ENCODE measurements around the gene ZSCAN30. TPM values are rescaled to one million over a fixed set of nuclear protein-coding genes. Genes with fewer than 3 reads are reported as not detected.
A peak's percentile ranks its signal among the peaks of the same experiment; 100 is the strongest.

The ZSCAN30 gene
- total RNA-seq, 1 experiment from 2014 or later = 12.1 TPM

DNA sequence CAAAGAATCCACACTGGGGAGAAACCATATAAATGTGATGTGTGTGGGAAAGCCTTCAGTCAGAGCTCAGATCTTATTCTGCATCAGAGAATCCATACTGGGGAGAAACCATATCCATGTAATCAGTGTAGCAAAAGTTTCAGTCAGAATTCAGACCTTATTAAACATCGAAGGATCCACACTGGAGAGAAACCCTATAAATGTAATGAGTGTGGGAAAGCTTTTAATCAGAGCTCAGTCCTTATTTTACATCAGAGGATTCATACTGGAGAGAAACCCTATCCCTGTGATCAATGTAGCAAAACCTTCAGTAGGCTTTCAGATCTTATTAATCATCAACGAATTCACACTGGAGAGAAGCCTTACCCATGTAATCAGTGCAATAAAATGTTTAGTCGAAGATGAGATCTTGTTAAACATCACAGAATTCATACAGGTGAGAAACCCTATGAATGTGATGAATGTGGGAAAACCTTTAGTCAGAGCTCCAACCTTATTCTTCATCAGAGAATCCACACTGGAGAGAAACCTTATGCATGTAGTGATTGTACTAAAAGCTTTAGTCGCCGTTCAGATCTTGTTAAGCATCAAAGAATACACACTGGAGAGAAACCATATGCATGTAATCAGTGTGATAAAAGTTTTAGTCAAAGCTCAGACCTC lies 16.7 kb upstream of the ZSCAN30 start:
- in situ Hi-C loops (cut with HindIII; ENCODE audit: low pct_unique_long_range_greater_than_20kb, low sequenced_read_pairs) = no loop called here
- Histone ChIP-seq H3K9me3 (ENCODE audit: control insufficient read depth, insufficient read depth, low read depth, low read length) (peaks cover 83% of the 10 kb centered on the region), H3K4me1 (ENCODE audit: control insufficient read depth, insufficient read depth, low read length) (no peaks in the 10 kb centered on the region), H3K27ac (ENCODE audit: low read length) (no peak overlapping the region), H3K36me3 (ENCODE audit: control insufficient read depth, insufficient read depth, low read length) (no peaks in the 10 kb centered on the region; the same call in 1 of the 2 replicates), H3K27me3 (ENCODE audit: control insufficient read depth, insufficient read depth, low read length) (no peaks in the 10 kb centered on the region), H3K4me3 (ENCODE audit: low read depth in 2 of 2, low read length in 2 of 2) (no peak overlapping the region)
- TF ChIP-seq TCF7L2 (IDR thresholded peaks at IDR 0.05; ENCODE audit: low read depth, low read length) = no peak
- TF ChIP-seq, protein P1, sequence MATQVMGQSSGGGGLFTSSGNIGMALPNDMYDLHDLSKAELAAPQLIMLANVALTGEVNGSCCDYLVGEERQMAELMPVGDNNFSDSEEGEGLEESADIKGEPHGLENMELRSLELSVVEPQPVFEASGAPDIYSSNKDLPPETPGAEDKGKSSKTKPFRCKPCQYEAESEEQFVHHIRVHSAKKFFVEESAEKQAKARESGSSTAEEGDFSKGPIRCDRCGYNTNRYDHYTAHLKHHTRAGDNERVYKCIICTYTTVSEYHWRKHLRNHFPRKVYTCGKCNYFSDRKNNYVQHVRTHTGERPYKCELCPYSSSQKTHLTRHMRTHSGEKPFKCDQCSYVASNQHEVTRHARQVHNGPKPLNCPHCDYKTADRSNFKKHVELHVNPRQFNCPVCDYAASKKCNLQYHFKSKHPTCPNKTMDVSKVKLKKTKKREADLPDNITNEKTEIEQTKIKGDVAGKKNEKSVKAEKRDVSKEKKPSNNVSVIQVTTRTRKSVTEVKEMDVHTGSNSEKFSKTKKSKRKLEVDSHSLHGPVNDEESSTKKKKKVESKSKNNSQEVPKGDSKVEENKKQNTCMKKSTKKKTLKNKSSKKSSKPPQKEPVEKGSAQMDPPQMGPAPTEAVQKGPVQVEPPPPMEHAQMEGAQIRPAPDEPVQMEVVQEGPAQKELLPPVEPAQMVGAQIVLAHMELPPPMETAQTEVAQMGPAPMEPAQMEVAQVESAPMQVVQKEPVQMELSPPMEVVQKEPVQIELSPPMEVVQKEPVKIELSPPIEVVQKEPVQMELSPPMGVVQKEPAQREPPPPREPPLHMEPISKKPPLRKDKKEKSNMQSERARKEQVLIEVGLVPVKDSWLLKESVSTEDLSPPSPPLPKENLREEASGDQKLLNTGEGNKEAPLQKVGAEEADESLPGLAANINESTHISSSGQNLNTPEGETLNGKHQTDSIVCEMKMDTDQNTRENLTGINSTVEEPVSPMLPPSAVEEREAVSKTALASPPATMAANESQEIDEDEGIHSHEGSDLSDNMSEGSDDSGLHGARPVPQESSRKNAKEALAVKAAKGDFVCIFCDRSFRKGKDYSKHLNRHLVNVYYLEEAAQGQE (IDR thresholded peaks at IDR 0.05; ENCODE audit: insufficient read depth in 1 of 2, low read depth in 2 of 2, low read length in 1 of 2) = no peak
- TSS peak; percentile 18 for BruUV-seq (replicated peaks)
- no peak for ATAC-seq
- CTCF ChIA-PET = no interaction called here
- intact Hi-C loops (cut with micrococcal nuclease; ENCODE audit: unreplicated experiment) = loop anchor here (10.0 kb wide), 1 partner anchor 62 kb away; the partner anchor contains the start of gene ZNF397
- no peak for DNase-seq (ENCODE audit: low read depth, low spot score)
- POLR2A ChIA-PET = no interaction called here

DNA sequence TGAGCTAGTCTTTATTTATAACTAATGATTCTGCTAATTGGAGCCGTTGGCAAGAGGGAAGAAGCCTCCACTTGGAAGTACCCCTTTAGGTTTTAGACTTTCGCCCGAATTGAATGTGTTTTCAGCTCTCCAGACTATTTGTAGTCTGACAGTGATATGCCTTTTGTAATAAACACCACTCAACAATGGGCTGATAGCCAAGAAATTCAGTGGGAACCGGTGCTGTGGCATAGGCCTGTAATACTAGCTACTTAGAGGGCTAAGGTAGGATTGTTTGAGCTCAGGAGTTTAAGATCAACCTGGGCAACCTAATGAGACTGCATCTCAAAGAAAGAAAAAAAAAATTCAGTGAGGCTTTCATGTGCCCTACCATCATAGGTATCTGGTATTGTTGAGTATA lies 13.6 kb upstream of the ZSCAN30 start:
- DNase-seq (ENCODE audit: low read depth, low spot score) = no peak
- TF ChIP-seq TCF7L2 (IDR thresholded peaks at IDR 0.05; ENCODE audit: low read depth, low read length) = no peak
- TF ChIP-seq, protein P2, sequence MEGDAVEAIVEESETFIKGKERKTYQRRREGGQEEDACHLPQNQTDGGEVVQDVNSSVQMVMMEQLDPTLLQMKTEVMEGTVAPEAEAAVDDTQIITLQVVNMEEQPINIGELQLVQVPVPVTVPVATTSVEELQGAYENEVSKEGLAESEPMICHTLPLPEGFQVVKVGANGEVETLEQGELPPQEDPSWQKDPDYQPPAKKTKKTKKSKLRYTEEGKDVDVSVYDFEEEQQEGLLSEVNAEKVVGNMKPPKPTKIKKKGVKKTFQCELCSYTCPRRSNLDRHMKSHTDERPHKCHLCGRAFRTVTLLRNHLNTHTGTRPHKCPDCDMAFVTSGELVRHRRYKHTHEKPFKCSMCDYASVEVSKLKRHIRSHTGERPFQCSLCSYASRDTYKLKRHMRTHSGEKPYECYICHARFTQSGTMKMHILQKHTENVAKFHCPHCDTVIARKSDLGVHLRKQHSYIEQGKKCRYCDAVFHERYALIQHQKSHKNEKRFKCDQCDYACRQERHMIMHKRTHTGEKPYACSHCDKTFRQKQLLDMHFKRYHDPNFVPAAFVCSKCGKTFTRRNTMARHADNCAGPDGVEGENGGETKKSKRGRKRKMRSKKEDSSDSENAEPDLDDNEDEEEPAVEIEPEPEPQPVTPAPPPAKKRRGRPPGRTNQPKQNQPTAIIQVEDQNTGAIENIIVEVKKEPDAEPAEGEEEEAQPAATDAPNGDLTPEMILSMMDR (IDR thresholded peaks at IDR 0.05) = no peak
- TF ChIP-seq, protein P1 (IDR thresholded peaks at IDR 0.05; ENCODE audit: insufficient read depth in 1 of 2, low read depth in 2 of 2, low read length in 1 of 2) = no peak
- TF ChIP-seq SIN3A (IDR thresholded peaks at IDR 0.05; ENCODE audit: borderline replicate concordance, insufficient read depth, low read depth, low read length) = no peak
- TF ChIP-seq POLR2AphosphoS5 (IDR thresholded peaks at IDR 0.05; ENCODE audit: low read depth, low read length) = no peak
- Histone ChIP-seq H3K4me1 (ENCODE audit: control insufficient read depth, insufficient read depth, low read length) (no peaks in the 10 kb centered on the region), H3K36me3 (ENCODE audit: control insufficient read depth, insufficient read depth, low read length) (no peaks in the 10 kb centered on the region; the same call in 1 of the 2 replicates), H3K4me3 (ENCODE audit: low read depth in 2 of 2, low read length in 2 of 2) (no peak overlapping the region), H3K9me3 (ENCODE audit: control insufficient read depth, insufficient read depth, low read depth, low read length) (peaks cover 79% of the 10 kb centered on the region), H3K27me3 (ENCODE audit: control insufficient read depth, insufficient read depth, low read length) (no peaks in the 10 kb centered on the region), H3K27ac (ENCODE audit: low read length) (no peak overlapping the region)
- ChIA-PET POLR2A (no interaction called here), CTCF (no interaction called here)
- ATAC-seq = no peak
- intact Hi-C loops (cut with micrococcal nuclease; ENCODE audit: unreplicated experiment) (loop anchor here (10.0 kb wide), 1 partner anchor 59 kb away; the partner anchor contains the start of gene ZNF397), in situ Hi-C loops (cut with HindIII; ENCODE audit: low pct_unique_long_range_greater_than_20kb, low sequenced_read_pairs) (no loop called here)
- no TSS peak for BruUV-seq (replicated peaks)

Measured in Panc1 (cell line).